PC-9 (cell line): ENCODE measurements around the gene SCAF8. TPM values are rescaled to one million over a fixed set of nuclear protein-coding genes. Genes with fewer than 3 reads are reported as not detected.

Experiments
- BruUV-seq: library from RNA; stranded (reverse); fragments of 400-500 nt; replicated peaks from 2 replicates; lab custom pipeline; 2021; lab: Mats Ljungman, UMichigan
- CTCF ChIA-PET: fragments of 300-600 bp; sonication (Branson Sonifier 250); formaldehyde crosslinking; loops from one replicate; lab custom pipeline; 2022; ENCODE audit warnings: antibody characterized with exemption; lab: Charles Lee
- POLR2A ChIA-PET: fragments of 300-600 bp; sonication (Branson Sonifier 250); formaldehyde crosslinking; loops from one replicate; lab custom pipeline; 2022; ENCODE audit warnings: antibody characterized with exemption; ENCODE audit not compliant: unreplicated experiment; lab: Charles Lee
- DNase-seq, 2 experiments: peaks; one replicate each; pipeline versions ENCODE4 v3.0.0 to v3.0.0-alpha.2; 2015 to 2022; ENCODE audit warnings: mixed read lengths in 1 of 2
- H2AFZ ChIP-seq: fragments of 200-600 bp; sonication (generic); 2 replicates; pipeline ENCODE4 v1.8.1; 2017; ENCODE audit warnings: antibody characterized with exemption
- H3F3A ChIP-seq: fragments of 200-600 bp; sonication (generic); 2 replicates; pipeline ENCODE4 v1.8.1; 2017; ENCODE audit warnings: antibody characterized with exemption, mild to moderate bottlenecking, low read depth; ENCODE audit not compliant: insufficient read depth
- H3K27ac ChIP-seq: fragments of 200-600 bp; sonication (generic); 2 replicates; pipeline ENCODE4 v1.6.1; 2016; ENCODE audit warnings: mixed run types
- H3K27me3 ChIP-seq: fragments of 200-600 bp; sonication (generic); 2 replicates; pipeline ENCODE4 v1.6.1; 2016; ENCODE audit warnings: low read depth, mixed run types; ENCODE audit not compliant: insufficient read depth
- H3K36me3 ChIP-seq: fragments of 200-600 bp; sonication (generic); 2 replicates; pipeline ENCODE4 v1.6.1; 2016; ENCODE audit warnings: low read depth, mixed run types
- H3K4me1 ChIP-seq: fragments of 200-600 bp; sonication (generic); replicated peaks from 2 replicates; pipeline ENCODE4 v1.6.1; 2016; ENCODE audit warnings: mixed run types; ENCODE audit not compliant: insufficient read depth
- H3K4me2 ChIP-seq: fragments of 200-600 bp; sonication (generic); 2 replicates; pipeline ENCODE4 v1.6.1; 2017; ENCODE audit warnings: mixed run types
- H3K4me3 ChIP-seq: fragments of 200-600 bp; sonication (generic); 2 replicates; pipeline ENCODE4 v1.6.1; 2016; ENCODE audit warnings: mixed run types
- H3K79me2 ChIP-seq: fragments of 200-600 bp; sonication (generic); 2 replicates; pipeline ENCODE4 v1.6.1; 2017; ENCODE audit warnings: low read depth, mixed run types
- H3K9me2 ChIP-seq: fragments of 200-600 bp; sonication (generic); 2 replicates; pipeline ENCODE4 v1.8.1; 2017; ENCODE audit warnings: mild to moderate bottlenecking; ENCODE audit not compliant: insufficient read depth
- H3K9me3 ChIP-seq: fragments of 200-600 bp; sonication (generic); 2 replicates; pipeline ENCODE4 v1.8.1; 2016; ENCODE audit warnings: low read depth; ENCODE audit not compliant: insufficient read depth
- H4K20me1 ChIP-seq: fragments of 200-600 bp; sonication (generic); 2 replicates; pipeline ENCODE4 v1.8.1; 2017; ENCODE audit not compliant: insufficient read depth
- EZH2 ChIP-seq: fragments of 200-600 bp; sonication (generic); IDR thresholded peaks from 2 replicates; pipeline ENCODE4 v1.8.0; 2017; ENCODE audit warnings: antibody characterized with exemption, low read depth
- intact Hi-C: fragments of 100-400 bp; cut with micrococcal nuclease; formaldehyde crosslinking; loops from one replicate; pipeline ENCODE4 v1.10.0; 2022; ENCODE audit not compliant: unreplicated experiment
- total RNA-seq: library from RNA; stranded (reverse); gene quantifications from 2 replicates; pipeline ENCODE4 v1.2.3, GENCODE V29; 2021
- TF ChIP-seq, protein P1 (sequence below): fragments of 200-600 bp; sonication (generic); conservative IDR thresholded peaks from 2 replicates; pipeline ENCODE4 v1.6.1; 2017; ENCODE audit warnings: mixed run types, antibody characterized with exemption, mild to moderate bottlenecking, moderate library complexity

SCAF8 gene
- total RNA-seq, 1 experiment from 2014 or later: 22.7 TPM

- Histone ChIP-seq H3K27me3 (no peaks in the 10 kb centered on the region), H4K20me1 (peaks cover 18% of the 10 kb centered on the region), H3K9me3 (no peaks in the 10 kb centered on the region), H3K4me3 (no peak overlapping the region), H3K36me3 (0 out of 2 replicates have a peak, but pooled peaks cover 3% of the 10 kb centered on the region), H2AFZ (no peak overlapping the region), H3K4me2 (no peak overlapping the region), H3K27ac (no peak overlapping the region), H3F3A (no peaks in the 10 kb centered on the region; the same call in none of the 2 replicates), H3K4me1 (no peaks in the 10 kb centered on the region), H3K9me2 (no peaks in the 10 kb centered on the region), H3K79me2 (no peaks in the 10 kb centered on the region)
- TF ChIP-seq EZH2: no peak
- TF ChIP-seq, protein P1, sequence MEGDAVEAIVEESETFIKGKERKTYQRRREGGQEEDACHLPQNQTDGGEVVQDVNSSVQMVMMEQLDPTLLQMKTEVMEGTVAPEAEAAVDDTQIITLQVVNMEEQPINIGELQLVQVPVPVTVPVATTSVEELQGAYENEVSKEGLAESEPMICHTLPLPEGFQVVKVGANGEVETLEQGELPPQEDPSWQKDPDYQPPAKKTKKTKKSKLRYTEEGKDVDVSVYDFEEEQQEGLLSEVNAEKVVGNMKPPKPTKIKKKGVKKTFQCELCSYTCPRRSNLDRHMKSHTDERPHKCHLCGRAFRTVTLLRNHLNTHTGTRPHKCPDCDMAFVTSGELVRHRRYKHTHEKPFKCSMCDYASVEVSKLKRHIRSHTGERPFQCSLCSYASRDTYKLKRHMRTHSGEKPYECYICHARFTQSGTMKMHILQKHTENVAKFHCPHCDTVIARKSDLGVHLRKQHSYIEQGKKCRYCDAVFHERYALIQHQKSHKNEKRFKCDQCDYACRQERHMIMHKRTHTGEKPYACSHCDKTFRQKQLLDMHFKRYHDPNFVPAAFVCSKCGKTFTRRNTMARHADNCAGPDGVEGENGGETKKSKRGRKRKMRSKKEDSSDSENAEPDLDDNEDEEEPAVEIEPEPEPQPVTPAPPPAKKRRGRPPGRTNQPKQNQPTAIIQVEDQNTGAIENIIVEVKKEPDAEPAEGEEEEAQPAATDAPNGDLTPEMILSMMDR: no peak
- DNase-seq: no peak
- intact Hi-C loops: no loop called here
- ChIA-PET POLR2A (no interaction called here), CTCF (no interaction called here)
- BruUV-seq: no TSS peak
These were observed 132.1 kb downstream of the SCAF8 start for GRCh38 chr6:154865291-154865690.

GRCh38 chr6:154868143-154868594 is 135.0 kb downstream of the SCAF8 start:
- Histone ChIP-seq H3K36me3 (no peaks in the 10 kb centered on the region), H3K79me2 (no peaks in the 10 kb centered on the region), H3K9me3 (no peaks in the 10 kb centered on the region), H3K4me2 (no peak overlapping the region), H4K20me1 (peaks cover 10% of the 10 kb centered on the region), H3K4me3 (no peak overlapping the region), H3K27me3 (no peaks in the 10 kb centered on the region), H3K9me2 (no peaks in the 10 kb centered on the region), H2AFZ (no peak overlapping the region), H3K4me1 (no peaks in the 10 kb centered on the region), H3F3A (no peaks in the 10 kb centered on the region; the same call in none of the 2 replicates), H3K27ac (no peak overlapping the region)
- BruUV-seq: no TSS peak
- peak in 1 of 2 experiments; percentile 42 for DNase-seq
- TF ChIP-seq, protein P1: peak; percentile 78
- no peak for TF ChIP-seq EZH2
- intact Hi-C loops: loop anchor here (1.0 kb wide), 1 partner anchor 306 kb away; no protein-coding TSS in a partner anchor
- POLR2A ChIA-PET: interaction anchor here (0.6 kb wide), 1 partner anchor 329 kb away, joined by 8 read pairs; no protein-coding TSS in a partner anchor
- CTCF ChIA-PET: interaction anchor here (0.5 to 0.8 kb wide), 4 partner anchors 60 to 435 kb away, joined by 3 to 7 read pairs (median 3); no protein-coding TSS in a partner anchor

DNA sequence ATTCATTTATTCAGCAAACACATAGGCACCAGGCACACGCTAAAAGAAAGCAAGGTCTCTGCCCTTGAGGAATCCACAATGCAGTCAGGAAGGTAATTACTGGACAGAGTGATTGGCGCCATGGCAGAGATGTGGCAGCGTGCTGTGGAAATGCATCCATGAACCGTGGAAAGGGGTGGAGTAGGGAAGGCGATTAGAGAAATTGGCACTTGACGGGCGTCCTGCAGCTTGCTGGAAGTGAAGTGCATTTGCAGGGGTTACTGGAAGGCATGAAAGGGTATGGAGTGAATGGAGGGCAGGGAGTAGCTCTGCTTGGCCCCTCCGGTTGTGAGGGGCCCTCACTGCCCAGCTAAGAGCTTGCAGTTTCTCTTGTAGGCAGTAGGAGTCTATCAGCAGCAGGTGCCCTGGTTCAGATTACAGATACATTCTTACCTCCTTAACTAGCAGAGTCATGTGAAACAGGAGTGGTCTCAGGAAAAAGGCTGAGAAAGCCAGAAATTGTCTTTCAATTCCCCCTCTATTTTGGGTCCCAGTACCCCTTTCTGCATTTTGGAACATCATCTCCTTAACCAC is 139.4 kb downstream of the SCAF8 start:
- no peaks in the 10 kb centered on the region for H3K79me2 ChIP-seq
- no peak for DNase-seq
- no peaks in the 10 kb centered on the region for H3F3A ChIP-seq
- peaks cover 5% of the 10 kb centered on the region for H4K20me1 ChIP-seq
- no peaks in the 10 kb centered on the region for H3K9me3 ChIP-seq
- H3K4me1 ChIP-seq: no peaks in the 10 kb centered on the region
- no peak overlapping the region for H3K4me2 ChIP-seq
- CTCF ChIA-PET: no interaction called here
- H3K4me3 ChIP-seq: no peak overlapping the region
- intact Hi-C loops: no loop called here
- no peaks in the 10 kb centered on the region for H3K9me2 ChIP-seq
- no peaks in the 10 kb centered on the region for H3K27me3 ChIP-seq
- no TSS peak for BruUV-seq
- POLR2A ChIA-PET: no interaction called here
- H3K27ac ChIP-seq: no peak overlapping the region
- no peak for TF ChIP-seq EZH2
- TF ChIP-seq, protein P1: no peak
- H2AFZ ChIP-seq: no peak overlapping the region
- H3K36me3 ChIP-seq: no peaks in the 10 kb centered on the region
